ENCODE results near the gene SRC.

The SRC gene

GRCh38 chr20:37430044-37430443, 84.1 kb downstream of the SRC start:
- no peak for DNase-seq (ENCODE audit: low read depth)

- no peak for DNase-seq (ENCODE audit: low read depth)
Measured at GRCh38 chr20:37430778-37431460, 85.0 kb downstream of the SRC start.

GRCh38 chr20:37431786-37432185, 85.8 kb downstream of the SRC start:
- no peak for DNase-seq (ENCODE audit: low read depth)

GRCh38 chr20:37432606-37433005, 86.7 kb downstream of the SRC start:
- no peak for DNase-seq (ENCODE audit: low read depth)

- DNase-seq (ENCODE audit: low read depth): no peak
Measured at GRCh38 chr20:37435607-37436006, 89.7 kb downstream of the SRC start.

- no peak for DNase-seq (ENCODE audit: low read depth)
Measured at GRCh38 chr20:37436527-37437186, 90.7 kb downstream of the SRC start.

- DNase-seq (ENCODE audit: low read depth): no peak
Measured at GRCh38 chr20:37437676-37438075, 91.7 kb downstream of the SRC start.

GRCh38 chr20:37438464-37439222, 92.7 kb downstream of the SRC start:
- no peak for DNase-seq (ENCODE audit: low read depth)

- no peak for DNase-seq (ENCODE audit: low read depth)
Measured at GRCh38 chr20:37439223-37439933, 93.4 kb downstream of the SRC start.

GRCh38 chr20:37441023-37441422, 95.1 kb downstream of the SRC start:
- no peak for DNase-seq (ENCODE audit: low read depth)

- no peak for DNase-seq (ENCODE audit: low read depth)
Measured at GRCh38 chr20:37442547-37442946, 96.6 kb downstream of the SRC start.

GRCh38 chr20:37442986-37443385, 97.0 kb downstream of the SRC start:
- DNase-seq (ENCODE audit: low read depth): no peak

GRCh38 chr20:37443596-37443995, 97.7 kb downstream of the SRC start:
- no peak for DNase-seq (ENCODE audit: low read depth)

- DNase-seq (ENCODE audit: low read depth): no peak
Measured at GRCh38 chr20:37445041-37445440, 99.1 kb downstream of the SRC start.

- no peak for DNase-seq (ENCODE audit: low read depth)
Measured at GRCh38 chr20:37446286-37447032, 100.5 kb downstream of the SRC start.

- DNase-seq (ENCODE audit: low read depth): no peak
Measured at GRCh38 chr20:37447688-37448087, 101.7 kb downstream of the SRC start.

- no peak for DNase-seq (ENCODE audit: low read depth)
Measured at GRCh38 chr20:37449276-37449675, 103.3 kb downstream of the SRC start.

GRCh38 chr20:37450344-37450743, 104.4 kb downstream of the SRC start:
- no peak for DNase-seq (ENCODE audit: low read depth)

GRCh38 chr20:37451616-37452015, 105.7 kb downstream of the SRC start:
- DNase-seq (ENCODE audit: low read depth): no peak

- DNase-seq (ENCODE audit: low read depth): no peak
Measured at GRCh38 chr20:37452236-37452635, 106.3 kb downstream of the SRC start.

GRCh38 chr20:37453288-37453687, 107.3 kb downstream of the SRC start:
- DNase-seq (ENCODE audit: low read depth): peak; percentile 3

- no peak for DNase-seq (ENCODE audit: low read depth)
Measured at GRCh38 chr20:37453836-37454235, 107.9 kb downstream of the SRC start.
